ENCODE data around the gene GYPB. TPM values are rescaled to one million over a fixed set of nuclear protein-coding genes. Genes with fewer than 3 reads are reported as not detected.
A peak's percentile ranks its signal among the peaks of the same experiment; 100 is the strongest.
"Not testable (repeated sequence)": the region's sequence is repeated elsewhere in the genome, so short reads cannot be mapped to it uniquely, and the experiment has no call there.

GYPB gene
- total RNA-seq, 1 experiment from 2014 or later, result not detected

DNA sequence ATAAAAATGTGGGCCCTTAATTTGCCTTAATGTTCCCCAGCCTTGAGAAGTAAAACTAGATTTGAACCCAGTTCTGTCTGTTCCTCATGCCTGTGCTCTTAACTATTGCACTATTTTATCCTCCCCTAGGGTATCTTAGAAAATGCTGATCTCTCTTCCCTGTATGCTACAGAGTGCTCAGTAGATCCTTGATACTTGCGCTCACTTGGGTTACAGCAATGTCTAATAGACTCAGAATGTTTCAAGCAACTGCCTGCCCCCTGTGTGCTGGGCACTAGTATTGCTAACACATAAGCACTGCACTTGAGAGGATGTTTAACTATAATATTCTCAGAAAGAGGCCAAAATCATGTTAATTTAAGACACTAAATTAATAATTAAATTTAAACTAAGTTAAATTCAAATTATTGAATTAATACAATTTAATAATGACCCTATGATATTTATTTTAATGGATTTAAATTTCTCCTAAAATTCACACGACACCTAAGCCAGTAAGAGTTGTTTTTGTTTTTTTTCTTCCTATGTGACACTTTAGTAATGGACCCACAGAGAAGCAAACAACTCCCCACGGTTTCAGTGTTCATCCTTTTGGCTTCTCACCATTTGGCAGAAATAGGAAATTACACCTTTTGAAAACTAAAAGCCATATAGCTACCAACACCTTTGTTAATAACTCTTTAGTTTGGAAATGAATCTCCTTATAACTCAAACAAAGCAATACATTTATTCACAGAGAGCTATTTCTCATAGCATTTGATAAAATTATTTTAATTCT is 768 bp downstream of the GYPB start:
- in situ Hi-C loops (cut with HindIII; ENCODE audit: low pct_unique_long_range_greater_than_20kb, low sequenced_read_pairs), result not testable (repeated sequence)
- peak; percentile 3 for DNase-seq (ENCODE audit: low read depth, low spot score)

DNA sequence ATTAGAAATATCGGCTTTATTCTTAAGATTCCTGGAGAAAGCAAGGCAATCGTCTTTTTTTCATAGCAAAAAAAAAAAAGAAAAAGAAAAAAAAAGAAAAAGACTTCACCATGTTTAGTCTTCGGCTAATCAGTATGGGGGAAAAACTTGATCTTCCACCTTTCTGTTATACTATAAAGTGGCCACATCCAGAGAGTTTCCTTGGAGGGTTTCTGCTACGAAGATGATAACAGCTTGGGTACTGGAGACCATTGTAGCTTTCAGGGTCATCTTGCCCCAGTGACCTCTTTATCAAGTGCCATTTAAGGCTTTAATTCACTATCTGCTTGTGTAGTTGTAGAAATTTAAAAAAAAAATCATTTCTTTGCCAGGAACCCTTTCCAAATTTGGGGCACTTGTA is 1.9 kb downstream of the GYPB start:
- DNase-seq (ENCODE audit: low read depth, low spot score); in situ Hi-C loops (cut with HindIII; ENCODE audit: low pct_unique_long_range_greater_than_20kb, low sequenced_read_pairs): not testable (repeated sequence)

DNA sequence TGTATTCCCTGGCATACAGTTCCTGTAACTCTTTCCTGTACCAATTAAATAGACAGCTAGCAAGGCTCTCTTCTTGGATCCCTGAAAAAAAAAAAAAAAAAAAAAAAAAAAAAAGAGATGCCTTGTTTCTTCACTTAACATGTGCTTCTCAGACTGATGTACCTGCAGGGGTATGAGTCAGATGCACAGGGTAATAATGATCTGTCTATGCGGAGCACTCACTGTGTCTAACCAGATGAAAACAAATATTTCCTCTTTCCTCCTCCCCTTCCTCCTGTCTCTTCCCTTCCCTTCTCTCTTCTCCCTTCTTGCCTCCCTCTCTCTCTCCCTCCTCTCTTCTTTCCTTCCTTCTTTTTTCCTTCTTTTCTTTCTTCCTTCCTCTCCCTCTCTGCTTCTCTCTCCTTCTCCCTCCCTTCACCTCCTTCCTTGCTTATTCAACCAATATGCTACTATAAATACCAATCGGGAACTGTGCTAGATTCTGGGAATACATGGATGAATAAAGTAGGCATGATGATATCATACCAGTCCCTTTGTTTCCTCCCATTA is 3.0 kb downstream of the GYPB start:
- peak; percentile 48 for DNase-seq (ENCODE audit: low read depth, low spot score)
- in situ Hi-C loops (cut with HindIII; ENCODE audit: low pct_unique_long_range_greater_than_20kb, low sequenced_read_pairs), result not testable (repeated sequence)

DNA sequence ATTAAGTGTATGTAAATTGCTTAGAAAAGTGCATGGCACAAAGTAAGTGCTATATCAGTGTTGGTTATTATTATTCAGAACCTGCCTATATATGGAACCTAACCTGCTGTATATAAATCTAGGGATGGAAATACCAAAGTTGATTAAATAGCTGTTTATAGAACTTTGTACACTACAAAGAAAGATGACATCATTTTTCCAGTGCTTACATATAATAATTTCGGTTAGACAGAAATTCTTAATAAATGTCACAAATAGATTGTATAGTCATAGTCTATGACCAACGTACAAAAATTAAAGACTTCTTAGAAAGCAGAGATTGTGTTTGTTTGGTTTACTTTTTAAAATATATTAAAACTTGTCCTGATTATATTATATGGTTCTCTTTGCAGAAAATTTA is 4.4 kb downstream of the GYPB start:
- in situ Hi-C loops (cut with HindIII; ENCODE audit: low pct_unique_long_range_greater_than_20kb, low sequenced_read_pairs), result no loop called here
- no peak for DNase-seq (ENCODE audit: low read depth, low spot score)

DNA sequence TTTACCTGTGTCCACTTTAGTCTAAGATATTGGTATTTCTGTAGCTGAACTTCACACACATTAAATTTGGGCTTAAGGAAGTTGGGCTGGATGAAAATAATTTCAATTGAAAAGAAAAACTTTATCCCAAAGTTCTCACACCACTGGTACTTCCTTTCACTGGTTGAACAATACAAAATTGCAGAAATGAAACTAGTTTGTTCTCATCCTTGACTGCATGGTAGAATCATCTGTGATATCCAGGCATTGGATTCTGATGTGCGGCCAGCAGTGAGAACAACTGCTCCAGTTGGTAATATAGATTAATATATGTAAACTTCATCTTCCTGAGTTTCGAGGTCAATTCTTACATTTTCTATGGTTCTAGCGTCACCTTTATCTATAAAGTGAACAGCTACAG is 10.6 kb downstream of the GYPB start:
- in situ Hi-C loops (cut with HindIII; ENCODE audit: low pct_unique_long_range_greater_than_20kb, low sequenced_read_pairs); DNase-seq (ENCODE audit: low read depth, low spot score): not testable (repeated sequence)

DNA sequence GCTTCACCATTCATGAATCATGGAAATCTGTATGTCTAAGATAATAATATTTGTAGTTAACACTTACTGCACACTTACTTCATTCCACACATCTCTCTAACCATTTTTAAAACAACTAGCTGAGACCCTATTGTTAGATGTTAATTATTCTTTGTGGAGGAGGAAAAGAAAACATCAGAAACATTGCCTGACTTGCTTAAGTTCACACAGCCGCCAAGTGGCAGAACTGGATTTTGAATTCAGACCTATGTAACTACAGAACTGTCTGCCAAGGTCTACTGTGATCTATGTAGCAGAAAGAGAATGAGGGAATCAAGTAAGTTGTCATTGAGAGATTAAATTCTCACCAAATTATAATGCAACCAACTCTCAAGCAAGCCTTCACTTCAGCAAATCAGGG is 11.2 kb downstream of the GYPB start:
- DNase-seq (ENCODE audit: low read depth, low spot score); in situ Hi-C loops (cut with HindIII; ENCODE audit: low pct_unique_long_range_greater_than_20kb, low sequenced_read_pairs): not testable (repeated sequence)

DNA sequence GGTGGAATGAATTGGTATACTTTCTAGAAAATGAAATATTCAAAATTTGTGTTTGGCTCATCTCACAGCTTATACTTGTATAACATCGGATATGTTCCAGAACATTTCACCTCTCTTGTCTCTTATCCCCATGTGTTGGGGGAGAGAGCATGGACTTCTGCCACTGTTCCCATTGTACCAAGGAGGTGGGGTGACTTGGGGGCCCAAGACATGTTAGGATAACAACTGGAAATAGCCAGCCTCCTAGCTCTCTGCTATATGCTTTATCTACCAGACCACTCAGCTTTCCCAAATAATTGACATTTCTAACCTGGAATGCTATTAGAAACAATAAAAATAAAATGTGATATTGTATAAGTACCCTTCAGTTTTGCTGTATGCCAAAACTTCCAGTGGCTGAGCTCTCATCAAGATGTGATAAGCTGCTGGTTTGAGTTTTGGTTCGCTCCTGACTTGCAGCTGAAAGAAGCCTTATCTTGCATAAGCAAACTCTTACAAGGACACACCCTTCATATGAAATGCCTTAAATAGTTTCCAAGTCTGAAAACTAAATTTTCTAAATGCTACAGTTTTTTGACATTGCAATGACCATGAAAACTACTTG is 12.9 kb downstream of the GYPB start:
- in situ Hi-C loops (cut with HindIII; ENCODE audit: low pct_unique_long_range_greater_than_20kb, low sequenced_read_pairs); DNase-seq (ENCODE audit: low read depth, low spot score): not testable (repeated sequence)

DNA sequence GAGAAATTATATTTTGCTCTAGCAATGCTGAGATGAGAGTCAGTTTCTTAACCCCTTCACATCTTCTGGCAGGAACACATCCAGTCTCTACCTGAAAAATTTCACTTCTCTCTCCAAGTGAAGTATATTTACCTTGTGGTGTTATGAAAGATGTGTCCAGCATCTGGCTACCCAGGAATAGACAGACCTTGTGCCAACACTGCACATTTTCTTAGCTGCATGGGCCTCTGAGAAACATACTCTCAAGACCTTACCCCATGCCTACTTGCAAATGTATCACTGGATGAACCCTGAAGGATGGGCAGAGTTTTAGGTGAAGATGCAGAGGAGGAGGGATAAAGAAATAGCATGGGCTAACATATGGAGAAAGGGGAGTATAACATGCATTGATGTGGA is 13.6 kb downstream of the GYPB start:
- in situ Hi-C loops (cut with HindIII; ENCODE audit: low pct_unique_long_range_greater_than_20kb, low sequenced_read_pairs), result not testable (repeated sequence)

DNA sequence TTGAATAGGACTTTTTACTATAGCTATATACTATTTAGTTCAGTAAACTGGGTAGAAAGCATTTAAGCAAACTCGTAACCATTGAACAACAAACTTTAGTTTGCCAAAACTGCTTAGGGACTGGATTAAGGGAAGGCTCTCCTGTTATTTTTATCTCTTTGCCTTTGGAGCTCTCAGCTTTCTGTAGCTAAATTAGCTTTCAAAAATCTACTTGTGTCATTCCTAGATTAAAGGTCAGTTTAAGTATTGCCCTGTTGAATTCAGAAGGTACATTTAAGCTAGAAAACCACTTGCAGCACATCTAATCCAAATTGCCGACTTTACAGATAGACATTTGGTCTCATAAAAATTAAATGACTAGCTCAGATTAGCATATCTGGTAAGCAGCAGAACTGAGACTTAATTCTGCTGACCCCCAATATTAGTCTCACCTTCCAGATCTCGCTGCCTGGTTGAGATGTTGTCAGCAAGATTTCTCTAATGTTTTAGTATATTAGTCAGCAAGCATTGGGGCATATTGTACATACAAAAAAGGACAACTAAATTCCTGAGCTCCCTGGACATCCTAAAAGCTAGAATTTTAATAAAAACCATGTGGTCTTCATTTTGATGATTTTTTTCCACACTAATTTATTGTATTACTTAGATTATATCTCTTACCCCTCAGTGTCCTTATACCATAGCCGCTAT is 14.2 kb downstream of the GYPB start:
- DNase-seq (ENCODE audit: low read depth, low spot score); in situ Hi-C loops (cut with HindIII; ENCODE audit: low pct_unique_long_range_greater_than_20kb, low sequenced_read_pairs): not testable (repeated sequence)

More for the DNA sequence above, 13.6 kb downstream of the GYPB start:
- DNase-seq (ENCODE audit: low read depth, low spot score), result not testable (repeated sequence)

DNA sequence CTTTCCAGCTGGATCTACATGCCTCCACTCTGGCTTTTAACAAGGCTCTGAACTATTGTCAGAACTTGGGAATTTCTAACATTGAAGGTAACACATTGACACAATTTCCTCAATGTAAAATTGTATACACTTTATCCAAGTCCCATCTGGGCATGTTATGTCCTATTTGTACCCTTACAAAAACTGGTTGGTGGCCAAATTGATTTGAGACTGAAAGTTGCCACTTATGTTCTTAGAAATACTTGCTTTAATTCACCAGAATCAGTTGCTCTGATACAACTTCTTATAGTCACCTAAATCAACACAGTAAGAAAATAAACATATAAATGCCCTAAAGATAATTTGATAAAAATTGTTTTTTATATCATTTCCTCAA is 15.3 kb downstream of the GYPB start:
- DNase-seq (ENCODE audit: low read depth, low spot score); in situ Hi-C loops (cut with HindIII; ENCODE audit: low pct_unique_long_range_greater_than_20kb, low sequenced_read_pairs): not testable (repeated sequence)

DNA sequence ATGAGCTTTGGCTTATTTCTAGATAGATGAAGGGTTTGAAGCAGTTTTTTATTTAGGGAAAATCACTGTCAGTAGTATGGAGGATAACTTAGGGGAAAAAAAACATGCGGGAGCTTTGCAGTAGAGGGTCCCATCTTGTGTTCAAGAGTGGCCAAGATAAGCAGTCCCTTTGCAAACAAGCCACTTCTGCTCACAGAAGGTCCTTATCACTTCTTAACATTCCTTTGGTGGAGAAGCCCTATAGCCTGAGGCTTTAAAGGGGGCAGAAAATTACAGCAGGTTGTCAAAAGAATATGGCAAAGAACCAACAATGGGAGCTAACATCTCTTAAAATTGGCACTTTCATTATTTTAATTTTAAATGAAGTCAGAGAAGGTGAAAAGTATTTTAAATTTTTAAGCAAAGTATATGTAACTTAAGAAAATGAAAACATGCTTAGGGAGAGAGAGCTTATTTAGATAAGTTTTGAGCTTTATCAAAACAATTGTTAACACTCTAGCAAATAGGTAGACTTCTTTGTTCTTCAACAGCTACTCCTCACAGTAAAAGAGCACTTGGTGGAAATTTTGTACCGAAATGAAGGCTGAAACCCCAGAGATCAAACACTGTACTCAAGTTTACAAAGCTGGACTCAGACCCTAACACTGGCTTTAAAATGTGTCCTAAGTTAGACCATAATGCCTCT is 15.8 kb downstream of the GYPB start:
- in situ Hi-C loops (cut with HindIII; ENCODE audit: low pct_unique_long_range_greater_than_20kb, low sequenced_read_pairs), result not testable (repeated sequence)

DNA sequence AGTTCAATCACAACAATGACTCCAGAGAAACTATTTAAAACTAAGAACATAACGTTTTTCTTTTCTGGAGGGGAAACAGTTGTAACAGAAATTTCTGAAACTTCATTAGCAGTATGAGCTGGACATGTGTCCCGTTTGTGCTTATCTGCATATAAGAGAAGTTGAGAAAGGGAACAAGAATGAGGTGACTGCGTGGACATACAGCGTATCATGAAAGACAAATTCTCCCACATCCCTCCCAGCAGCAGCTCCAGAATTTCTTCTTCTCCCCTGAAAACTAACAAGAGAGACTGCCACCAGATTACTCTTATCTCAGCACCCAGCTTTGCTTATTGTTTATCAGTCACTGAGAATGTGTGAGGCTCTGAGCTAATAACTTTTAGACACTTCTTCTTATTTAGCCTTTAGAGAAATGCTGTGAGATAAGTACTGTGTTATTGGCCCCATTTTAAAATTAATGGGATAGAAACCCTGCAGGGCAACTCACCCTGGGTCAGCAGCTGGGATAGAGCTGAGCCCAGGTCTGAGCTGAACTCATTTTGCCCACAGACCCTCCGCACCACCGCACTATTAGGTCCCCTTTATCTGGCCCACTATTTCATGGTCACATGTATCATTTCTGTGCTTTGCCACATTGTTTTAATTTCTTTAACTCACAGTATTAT is 18.7 kb downstream of the GYPB start:
- in situ Hi-C loops (cut with HindIII; ENCODE audit: low pct_unique_long_range_greater_than_20kb, low sequenced_read_pairs); DNase-seq (ENCODE audit: low read depth, low spot score): not testable (repeated sequence)

More for the DNA sequence above, 15.8 kb downstream of the GYPB start:
- not testable (repeated sequence) for DNase-seq (ENCODE audit: low read depth, low spot score)

DNA sequence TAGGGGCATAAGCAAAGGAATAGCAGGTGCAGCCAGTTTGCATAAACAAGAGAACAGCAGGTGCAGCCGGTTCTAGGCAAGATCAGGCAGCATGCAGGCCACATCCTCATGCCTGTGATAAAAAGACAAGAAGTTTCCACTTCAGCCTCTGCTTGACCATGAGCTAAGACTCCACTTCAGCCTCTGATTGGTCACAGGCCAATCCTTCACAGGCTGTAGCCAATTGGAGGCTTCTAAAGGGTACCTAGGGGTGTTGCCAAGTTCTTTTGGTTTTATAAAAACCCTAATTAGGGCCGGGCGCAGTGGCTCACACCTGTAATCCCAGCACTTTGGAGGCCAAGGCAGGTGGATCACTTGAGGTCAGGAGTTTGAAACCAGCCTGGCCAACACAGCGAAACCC is 23.0 kb downstream of the GYPB start:
- DNase-seq (ENCODE audit: low read depth, low spot score); in situ Hi-C loops (cut with HindIII; ENCODE audit: low pct_unique_long_range_greater_than_20kb, low sequenced_read_pairs): not testable (repeated sequence)

DNA sequence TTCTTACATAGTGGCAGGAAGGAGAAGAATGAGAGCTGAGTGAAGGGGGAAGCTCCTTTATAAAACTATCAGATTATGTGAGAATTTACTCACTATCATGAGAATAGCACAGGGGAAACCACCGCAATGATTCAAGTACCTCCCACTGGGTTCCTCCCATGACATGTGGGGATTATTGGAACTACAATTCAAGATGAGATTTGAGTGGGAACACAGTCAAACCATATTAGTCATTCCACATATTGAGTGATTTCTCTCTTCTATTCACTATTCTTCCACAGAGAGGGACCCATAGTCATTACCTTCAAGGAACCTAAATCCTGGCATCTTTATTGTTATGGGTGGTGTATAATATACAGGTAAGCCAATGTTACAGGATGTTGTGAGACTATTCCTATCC is 27.4 kb downstream of the GYPB start:
- in situ Hi-C loops (cut with HindIII; ENCODE audit: low pct_unique_long_range_greater_than_20kb, low sequenced_read_pairs); DNase-seq (ENCODE audit: low read depth, low spot score): not testable (repeated sequence)

DNA sequence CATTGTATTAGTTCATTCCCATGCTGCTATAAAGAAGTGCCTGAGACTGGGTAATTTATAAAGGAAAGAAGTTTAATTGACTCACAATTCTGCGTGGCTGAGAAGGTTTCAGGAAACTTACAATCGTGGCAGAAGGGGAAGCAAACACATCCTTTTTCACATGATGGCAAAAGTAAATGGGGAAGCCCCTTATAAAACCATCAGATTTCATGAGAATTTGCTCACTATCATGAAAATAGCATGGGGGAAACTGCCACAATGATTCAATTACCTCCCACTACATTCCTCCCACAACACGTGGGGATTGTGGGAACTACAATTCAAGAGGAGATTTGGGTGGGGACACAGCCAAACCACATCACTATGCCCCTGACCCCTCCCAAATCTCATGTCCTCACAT is 28.5 kb downstream of the GYPB start:
- DNase-seq (ENCODE audit: low read depth, low spot score); in situ Hi-C loops (cut with HindIII; ENCODE audit: low pct_unique_long_range_greater_than_20kb, low sequenced_read_pairs): not testable (repeated sequence)

DNA sequence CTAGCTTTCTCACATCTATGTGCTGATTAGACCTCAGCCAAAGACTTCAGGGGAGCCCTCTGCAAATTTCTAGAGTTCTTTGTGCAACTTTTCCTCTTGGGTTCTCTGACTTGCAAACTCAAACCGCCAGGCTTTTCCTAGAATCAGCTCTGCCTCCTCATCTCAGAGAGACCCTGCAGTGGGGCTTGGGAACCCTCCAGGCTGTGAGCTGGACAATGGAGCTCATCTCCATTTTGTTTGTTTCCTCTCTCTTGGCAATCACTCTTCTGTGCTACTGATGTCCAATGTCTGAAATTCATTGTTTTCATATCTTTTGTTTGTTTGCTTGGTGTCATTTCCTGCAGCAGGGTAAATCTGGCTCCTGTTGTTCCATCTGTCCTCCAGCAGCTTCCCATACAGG is 33.0 kb downstream of the GYPB start:
- in situ Hi-C loops (cut with HindIII; ENCODE audit: low pct_unique_long_range_greater_than_20kb, low sequenced_read_pairs), result no loop called here
- no peak for DNase-seq (ENCODE audit: low read depth, low spot score)

DNA sequence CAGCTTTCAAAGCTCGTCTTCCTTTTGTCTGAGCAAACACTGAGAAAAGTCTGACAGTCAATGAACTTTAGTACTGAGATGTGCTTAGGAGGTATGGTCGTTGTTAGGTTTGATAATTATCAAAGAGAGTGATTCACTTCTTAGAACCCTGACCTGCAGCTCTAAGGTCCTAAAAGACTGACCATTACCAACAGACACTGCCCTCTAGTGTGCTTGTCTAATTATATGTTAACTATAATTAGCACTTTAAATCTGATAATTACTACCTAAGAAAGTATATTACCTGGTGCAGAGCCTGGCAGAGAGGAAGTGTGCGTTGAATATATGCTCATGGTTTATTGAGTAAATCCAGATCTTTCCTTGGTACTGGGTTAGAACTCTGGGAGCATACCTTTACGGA is 38.4 kb downstream of the GYPB start:
- peak; percentile 10 for DNase-seq (ENCODE audit: low read depth, low spot score)
- in situ Hi-C loops (cut with HindIII; ENCODE audit: low pct_unique_long_range_greater_than_20kb, low sequenced_read_pairs), result not testable (repeated sequence)
